ENCODE results near the gene FXYD2. TPM values are rescaled to one million over a fixed set of nuclear protein-coding genes. Genes with fewer than 3 reads are reported as not detected.
"Not testable (repeated sequence)": the region's sequence is repeated elsewhere in the genome, so short reads cannot be mapped to it uniquely, and the experiment has no call there.

FXYD2 gene
- total RNA-seq, 2 donors from 2014 or later: 1.4 TPM; not detected in 1

DNA sequence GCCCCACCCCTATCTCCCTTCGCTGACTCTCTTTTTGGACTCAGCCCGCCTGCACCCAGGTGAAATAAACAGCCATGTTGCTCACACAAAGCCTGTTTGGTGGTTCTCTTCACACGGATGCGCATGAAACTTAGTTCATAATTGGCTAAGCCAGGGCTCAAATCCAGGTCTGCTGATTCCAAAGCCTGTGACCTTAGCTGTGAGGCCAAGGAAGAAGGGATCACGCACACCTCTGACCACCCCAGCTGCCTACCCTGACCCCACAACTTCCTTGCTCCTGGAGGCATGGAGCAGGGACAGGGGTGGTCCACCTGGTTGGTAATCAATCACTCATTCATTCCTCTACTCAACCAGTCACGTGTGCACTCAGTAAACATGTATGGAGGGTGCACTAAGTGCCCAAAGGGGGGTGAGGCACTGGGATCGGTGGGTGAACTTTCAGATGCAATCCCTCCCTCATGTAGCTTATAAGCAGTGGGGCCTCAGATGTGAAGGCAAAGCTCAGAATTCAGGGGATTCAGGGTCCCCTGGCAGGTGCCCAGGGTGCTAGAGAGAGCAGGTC lies 10.3 kb downstream of the FXYD2 start:
- H3K9me3 Mint-ChIP-seq: no peaks in the 10 kb centered on the region
- peak overlapping the region; percentile 76 for H3K4me3 Mint-ChIP-seq
- peaks cover 49% of the 10 kb centered on the region for H3K4me1 Mint-ChIP-seq
- H3K36me3 Mint-ChIP-seq (ENCODE audit: low read depth): no peaks in the 10 kb centered on the region
- peaks cover 4% of the 10 kb centered on the region for H3K27me3 Mint-ChIP-seq
- no peak for ATAC-seq (replicated peaks)
- peak overlapping the region; percentile 92 for H3K27ac Mint-ChIP-seq

GRCh38 chr11:117810056-117810451 lies 14.5 kb downstream of the FXYD2 start:
- H3K9me3 Mint-ChIP-seq; ATAC-seq (replicated peaks); H3K27me3 Mint-ChIP-seq; H3K36me3 Mint-ChIP-seq (ENCODE audit: low read depth): not testable (repeated sequence)
- peak overlapping the region; percentile 1 for H3K27ac Mint-ChIP-seq
- peak overlapping the region; percentile 46 for H3K4me3 Mint-ChIP-seq
- peaks cover 27% of the 10 kb centered on the region for H3K4me1 Mint-ChIP-seq

DNA sequence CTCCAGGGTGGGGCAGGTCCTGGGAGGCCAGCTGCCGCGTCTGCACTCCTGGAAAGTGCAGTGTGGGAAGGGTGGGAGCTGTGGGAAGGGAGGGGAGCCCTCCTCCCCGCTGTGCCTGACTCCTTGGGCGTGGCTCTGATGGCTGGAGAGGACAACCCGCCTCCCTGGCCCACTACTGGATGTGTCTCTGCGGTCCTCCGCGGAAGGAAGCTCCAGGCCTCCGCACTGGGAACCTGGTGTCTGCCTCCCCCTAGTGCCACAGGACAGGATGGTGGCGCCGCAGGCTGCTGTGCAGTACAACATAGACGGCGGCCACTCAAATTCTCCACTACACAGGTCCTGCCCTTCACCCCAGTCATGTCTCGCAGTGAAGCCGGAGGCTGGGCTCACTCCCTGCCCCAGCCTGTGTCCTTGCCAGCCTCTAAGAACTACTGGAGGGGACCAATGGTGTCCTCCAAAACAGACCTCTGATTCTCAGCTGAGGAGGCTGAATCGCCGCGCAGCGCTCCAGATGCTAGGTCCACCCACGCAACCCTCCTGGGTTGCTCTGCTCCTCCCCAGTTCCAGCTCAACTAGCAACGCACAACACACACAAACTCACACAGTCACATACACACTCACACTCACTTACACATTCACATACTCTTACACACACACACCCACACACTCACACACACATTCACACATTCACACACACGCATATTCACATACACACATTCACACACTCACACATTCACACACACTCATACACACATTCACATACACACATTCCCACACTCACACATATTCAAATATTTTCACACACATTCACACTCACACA lies 15.1 kb downstream of the FXYD2 start:
- Mint-ChIP-seq H3K4me1 (peaks cover 21% of the 10 kb centered on the region), H3K27me3 (peaks cover 4% of the 10 kb centered on the region), H3K4me3 (peak overlapping the region; percentile 46), H3K9me3 (no peaks in the 10 kb centered on the region), H3K36me3 (ENCODE audit: low read depth) (no peaks in the 10 kb centered on the region), H3K27ac (peak overlapping the region; percentile 1)
- ATAC-seq (replicated peaks): peak; percentile 90

DNA sequence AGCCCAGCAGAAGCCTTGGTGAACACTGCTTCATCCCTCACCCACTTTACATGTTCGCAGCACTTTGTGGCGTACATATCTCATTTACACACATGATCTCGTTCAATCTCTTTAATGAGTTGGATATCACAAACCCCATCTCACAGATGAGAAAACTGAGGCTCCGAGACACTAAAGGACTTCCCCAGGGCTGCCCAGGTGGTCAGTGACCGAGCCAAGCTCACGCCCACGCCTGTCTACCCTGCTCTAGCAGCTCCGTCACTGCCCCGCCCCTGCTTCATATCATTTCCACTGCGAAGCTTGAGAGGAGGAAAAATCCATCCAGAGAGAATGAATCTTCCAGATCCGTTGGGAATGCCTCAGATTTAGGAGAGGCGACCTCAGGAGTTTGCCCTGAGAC lies 15.8 kb downstream of the FXYD2 start:
- H3K4me1 Mint-ChIP-seq: peaks cover 18% of the 10 kb centered on the region
- H3K27ac Mint-ChIP-seq: no peak overlapping the region
- no peaks in the 10 kb centered on the region for H3K36me3 Mint-ChIP-seq (ENCODE audit: low read depth)
- no peak for ATAC-seq (replicated peaks)
- peak overlapping the region; percentile 46 for H3K4me3 Mint-ChIP-seq
- no peaks in the 10 kb centered on the region for H3K9me3 Mint-ChIP-seq
- peaks cover 4% of the 10 kb centered on the region for H3K27me3 Mint-ChIP-seq

DNA sequence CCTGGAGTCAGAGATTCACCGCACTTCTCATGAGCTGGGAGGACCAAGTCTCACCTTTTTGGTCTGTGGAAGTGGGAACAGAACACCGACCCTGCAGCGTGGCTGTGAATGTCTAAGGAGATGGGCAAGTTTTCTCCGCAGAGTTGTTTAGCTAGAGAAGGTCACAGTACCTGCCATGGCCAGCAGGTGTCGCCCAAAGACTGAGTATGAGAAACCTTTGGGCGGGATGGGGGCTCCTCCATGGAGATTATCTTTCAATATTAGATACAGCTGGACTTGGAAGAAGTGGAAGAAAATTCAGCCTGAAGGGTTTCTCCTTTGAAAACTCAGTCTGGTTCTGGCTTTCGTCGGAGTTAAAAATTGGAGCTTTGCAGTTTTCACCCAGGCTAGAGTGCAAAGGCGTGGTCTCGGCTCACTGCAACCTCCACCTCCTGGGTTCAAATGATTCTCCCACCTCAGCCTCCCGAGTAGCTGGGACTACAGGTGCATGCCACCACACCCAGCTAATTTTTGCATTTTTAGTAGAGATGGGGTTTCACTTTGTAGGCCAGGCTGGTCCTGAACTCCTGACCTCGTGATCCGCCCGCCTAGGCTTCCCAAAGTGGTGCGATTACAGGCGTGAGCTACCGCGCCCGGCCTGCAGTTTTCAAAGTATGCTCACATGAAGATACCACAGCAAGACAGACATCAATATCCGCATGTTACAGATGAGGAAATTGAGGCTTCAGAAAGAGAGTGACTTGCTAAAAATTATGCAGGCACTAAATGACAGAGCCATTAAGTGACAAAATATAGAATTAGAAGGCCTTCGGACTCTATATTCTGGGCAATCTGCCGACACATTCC lies 16.8 kb downstream of the FXYD2 start:
- no peaks in the 10 kb centered on the region for H3K9me3 Mint-ChIP-seq
- ATAC-seq (replicated peaks): peak; percentile 60
- H3K4me3 Mint-ChIP-seq: no peak overlapping the region
- no peaks in the 10 kb centered on the region for H3K36me3 Mint-ChIP-seq (ENCODE audit: low read depth)
- H3K27ac Mint-ChIP-seq: no peak overlapping the region
- peaks cover 8% of the 10 kb centered on the region for H3K4me1 Mint-ChIP-seq
- peaks cover 4% of the 10 kb centered on the region for H3K27me3 Mint-ChIP-seq

DNA sequence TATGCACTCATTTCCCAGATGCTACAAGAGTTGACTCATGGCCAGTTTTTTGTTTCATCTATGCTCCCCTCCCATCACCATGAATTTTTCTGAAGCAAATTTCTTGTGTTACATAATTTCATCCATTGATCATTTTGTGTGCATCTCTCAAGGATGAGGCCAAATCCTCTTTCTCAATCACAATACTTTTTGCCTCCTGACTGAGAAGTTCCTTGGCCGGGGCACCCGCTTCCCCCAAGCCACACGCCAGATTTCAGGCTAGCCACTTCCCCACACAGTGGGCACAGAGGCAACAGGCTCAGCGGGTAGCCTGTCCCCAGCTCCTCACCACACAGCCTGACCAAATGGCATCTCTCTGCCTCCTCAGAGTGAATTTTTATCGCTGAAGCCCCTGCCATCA lies 17.7 kb downstream of the FXYD2 start:
- Mint-ChIP-seq H3K36me3 (ENCODE audit: low read depth) (no peaks in the 10 kb centered on the region), H3K4me3 (no peak overlapping the region), H3K4me1 (peaks cover 7% of the 10 kb centered on the region), H3K27ac (no peak overlapping the region), H3K9me3 (no peaks in the 10 kb centered on the region), H3K27me3 (peaks cover 4% of the 10 kb centered on the region)
- ATAC-seq (replicated peaks): no peak

- no peaks in the 10 kb centered on the region for H3K9me3 Mint-ChIP-seq
- H3K4me1 Mint-ChIP-seq: peaks cover 6% of the 10 kb centered on the region
- peaks cover 4% of the 10 kb centered on the region for H3K27me3 Mint-ChIP-seq
- H3K36me3 Mint-ChIP-seq (ENCODE audit: low read depth): no peaks in the 10 kb centered on the region
- no peak for ATAC-seq (replicated peaks)
- no peak overlapping the region for H3K4me3 Mint-ChIP-seq
- no peak overlapping the region for H3K27ac Mint-ChIP-seq
Observed at GRCh38 chr11:117805045-117805444, 19.5 kb downstream of the FXYD2 start.

- no peak for ATAC-seq (replicated peaks)
Observed at GRCh38 chr11:117803896-117804295, 20.6 kb downstream of the FXYD2 start.

DNA sequence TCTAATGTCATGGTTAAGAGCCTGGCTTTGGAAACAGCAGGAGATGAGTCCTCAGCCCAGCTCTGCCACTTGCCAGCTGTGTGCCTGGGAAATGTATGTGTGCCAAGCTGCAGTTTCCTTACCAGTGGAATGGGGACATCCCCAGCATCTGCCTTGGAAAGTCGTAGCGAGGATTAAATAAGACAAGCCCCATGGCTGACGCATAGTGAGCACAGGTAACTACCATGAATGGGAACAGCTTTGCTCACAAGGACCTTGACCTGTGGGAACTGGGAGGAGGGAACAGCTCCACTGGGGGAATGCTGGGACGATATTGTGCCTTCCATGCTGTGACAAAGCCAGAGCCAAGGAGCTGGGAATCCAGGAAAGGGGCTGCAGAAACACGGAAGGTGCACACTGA lies 24.9 kb downstream of the FXYD2 start:
- H3K4me1 Mint-ChIP-seq: peaks cover 5% of the 10 kb centered on the region
- H3K4me3 Mint-ChIP-seq: no peak overlapping the region
- H3K9me3 Mint-ChIP-seq: no peaks in the 10 kb centered on the region
- H3K27ac Mint-ChIP-seq: no peak overlapping the region
- peaks cover 19% of the 10 kb centered on the region for H3K27me3 Mint-ChIP-seq
- no peak for ATAC-seq (replicated peaks)
- no peaks in the 10 kb centered on the region for H3K36me3 Mint-ChIP-seq (ENCODE audit: low read depth)

More at GRCh38 chr11:117803896-117804295, 20.6 kb downstream of the FXYD2 start:
- Mint-ChIP-seq H3K27me3 (peaks cover 1% of the 10 kb centered on the region), H3K4me3 (no peak overlapping the region), H3K27ac (no peak overlapping the region), H3K9me3 (no peaks in the 10 kb centered on the region), H3K4me1 (no peaks in the 10 kb centered on the region), H3K36me3 (ENCODE audit: low read depth) (no peaks in the 10 kb centered on the region)

- peaks cover 43% of the 10 kb centered on the region for H3K27me3 Mint-ChIP-seq
- H3K4me1 Mint-ChIP-seq: peaks cover 5% of the 10 kb centered on the region
- peak; percentile 75 for ATAC-seq (replicated peaks)
- no peaks in the 10 kb centered on the region for H3K36me3 Mint-ChIP-seq (ENCODE audit: low read depth)
- H3K4me3 Mint-ChIP-seq: peak within 1 kb of the TSS; percentile 55
- H3K9me3 Mint-ChIP-seq: no peaks in the 10 kb centered on the region
- H3K27ac Mint-ChIP-seq: no peak within 1 kb of the TSS
Observed at GRCh38 chr11:117796872-117797529, 27.5 kb downstream of the FXYD2 start, which contains the start of gene DSCAML1. Gene DSCAML1, minus strand, starts transcription at chr11:117797216. Its CDS starts 137 bp downstream, at chr11:117797079.

DNA sequence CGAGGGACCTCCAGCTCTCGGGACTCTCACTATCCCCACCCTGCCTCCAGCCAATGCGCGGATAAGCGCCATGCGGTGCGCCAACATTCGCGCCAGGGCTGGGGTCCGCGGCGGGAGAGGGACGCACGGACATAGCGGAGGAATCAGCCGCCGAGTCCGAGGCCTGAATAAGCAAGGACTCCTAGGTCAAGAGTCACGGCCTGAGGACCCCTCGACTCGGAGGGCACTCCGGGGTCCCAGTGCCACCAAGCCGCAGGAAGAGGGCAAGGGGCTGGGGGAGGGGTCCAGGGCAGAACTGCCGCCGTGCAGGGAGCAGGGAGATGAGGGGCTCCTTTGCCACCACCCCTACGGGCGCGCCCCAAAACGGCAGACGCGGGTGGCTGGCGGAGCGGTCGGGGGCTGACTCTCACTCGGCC lies 28.1 kb downstream of the FXYD2 start:
- no peaks in the 10 kb centered on the region for H3K36me3 Mint-ChIP-seq (ENCODE audit: low read depth)
- ATAC-seq (replicated peaks): no peak
- H3K9me3 Mint-ChIP-seq: no peaks in the 10 kb centered on the region
- peaks cover 5% of the 10 kb centered on the region for H3K4me1 Mint-ChIP-seq
- H3K4me3 Mint-ChIP-seq: peak overlapping the region; percentile 33
- H3K27me3 Mint-ChIP-seq: peaks cover 46% of the 10 kb centered on the region
- H3K27ac Mint-ChIP-seq: no peak overlapping the region

DNA sequence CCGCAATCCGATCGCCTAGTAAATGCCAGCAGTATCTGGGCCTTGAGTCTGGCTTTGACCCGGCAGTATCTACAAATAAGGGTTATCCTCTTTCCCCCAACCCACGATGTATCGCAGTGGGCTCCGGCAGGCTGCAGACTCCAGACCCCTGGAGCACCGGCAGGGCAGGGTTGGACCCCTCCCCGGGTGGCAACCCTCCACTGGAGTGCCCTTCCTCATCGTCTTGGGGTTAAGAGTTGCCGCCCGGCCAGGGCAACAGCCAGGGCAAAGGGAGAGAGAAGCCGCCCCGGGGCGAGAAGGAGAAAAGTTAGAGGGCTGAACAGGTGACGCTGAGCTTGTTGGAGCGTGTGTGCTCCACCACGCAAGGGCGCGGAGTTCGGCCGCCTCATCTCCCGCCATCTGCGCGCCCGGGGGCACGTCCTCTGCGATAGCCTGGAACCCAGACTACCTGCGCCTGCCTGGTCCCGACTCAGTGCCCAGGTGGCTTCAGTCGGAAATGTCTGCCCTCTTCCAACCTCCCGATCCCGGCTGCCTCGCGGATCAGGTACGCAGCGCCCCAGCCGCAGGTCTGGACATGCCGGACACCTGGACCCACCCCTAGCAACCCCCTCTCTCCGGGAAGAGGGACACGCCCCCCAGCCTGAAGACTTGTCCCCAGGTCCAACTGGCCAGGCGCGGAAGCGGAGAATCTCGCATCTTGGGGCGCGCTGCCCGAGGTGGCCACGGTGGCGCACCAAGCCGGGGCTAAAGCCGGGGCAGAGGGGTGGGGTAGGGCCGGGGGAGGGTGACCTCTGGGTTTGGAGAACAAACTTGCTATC lies 28.7 kb downstream of the FXYD2 start:
- Mint-ChIP-seq H3K9me3 (no peaks in the 10 kb centered on the region), H3K27ac (no peak overlapping the region), H3K4me1 (peaks cover 5% of the 10 kb centered on the region), H3K36me3 (ENCODE audit: low read depth) (no peaks in the 10 kb centered on the region), H3K4me3 (peak overlapping the region; percentile 33), H3K27me3 (peaks cover 48% of the 10 kb centered on the region)
- no peak for ATAC-seq (replicated peaks)

GRCh38 chr11:117794772-117795629 lies 29.5 kb downstream of the FXYD2 start:
- no peak for ATAC-seq (replicated peaks)
- Mint-ChIP-seq H3K36me3 (ENCODE audit: low read depth) (no peaks in the 10 kb centered on the region), H3K4me3 (peak overlapping the region; percentile 33), H3K27me3 (peaks cover 53% of the 10 kb centered on the region), H3K9me3 (no peaks in the 10 kb centered on the region), H3K27ac (no peak overlapping the region), H3K4me1 (peaks cover 5% of the 10 kb centered on the region)

Measured in activated T-helper 17 cell treated with anti-CD3 and anti-CD28 coated beads, Interleukin-2, amount 50 U/mL, for 72 hours (primary cell).